ENCODE data around the gene ARHGDIA.

The ARHGDIA gene

GRCh38 chr17:81845881-81846742 lies 25.0 kb downstream of the ARHGDIA start:
- Histone ChIP-seq H3K27ac (no peak overlapping the region), H3K4me1 (peaks cover 2% of the 10 kb centered on the region), H3K9ac (no peak overlapping the region), H3K79me2 (no peaks in the 10 kb centered on the region), H2AFZ (no peak overlapping the region), H3K9me3 (ENCODE audit: control insufficient read depth, low read length) (no peaks in the 10 kb centered on the region), H3K4me2 (ENCODE audit: low read length) (no peak overlapping the region), H3K4me3 (ENCODE audit: low read depth, low read length) (no peak overlapping the region), H3K27me3 (ENCODE audit: control insufficient read depth, insufficient read depth, low read length) (no peaks in the 10 kb centered on the region), H3K36me3 (ENCODE audit: control insufficient read depth, insufficient read depth, low read length) (no peaks in the 10 kb centered on the region)
- TF ChIP-seq CTCF (IDR thresholded peaks at IDR 0.05): no peak

- TF ChIP-seq CTCF (IDR thresholded peaks at IDR 0.05): no peak
- no peaks in the 10 kb centered on the region for H3K9me3 ChIP-seq (ENCODE audit: control insufficient read depth, low read length)
- H3K9ac ChIP-seq: no peak overlapping the region
- H3K4me3 ChIP-seq (ENCODE audit: low read depth, low read length): no peak overlapping the region
- no peak overlapping the region for H3K27ac ChIP-seq
- no peak overlapping the region for H2AFZ ChIP-seq
- H3K36me3 ChIP-seq (ENCODE audit: control insufficient read depth, insufficient read depth, low read length): no peaks in the 10 kb centered on the region
- no peaks in the 10 kb centered on the region for H3K79me2 ChIP-seq
- H3K4me1 ChIP-seq: peaks cover 7% of the 10 kb centered on the region
- no peaks in the 10 kb centered on the region for H3K27me3 ChIP-seq (ENCODE audit: control insufficient read depth, insufficient read depth, low read length)
- H3K4me2 ChIP-seq (ENCODE audit: low read length): no peak overlapping the region
Observed at GRCh38 chr17:81845361-81845760, 25.8 kb downstream of the ARHGDIA start.

- Histone ChIP-seq H3K9ac (no peak overlapping the region), H3K4me1 (peaks cover 7% of the 10 kb centered on the region), H3K79me2 (no peaks in the 10 kb centered on the region), H3K27me3 (ENCODE audit: control insufficient read depth, insufficient read depth, low read length) (no peaks in the 10 kb centered on the region), H3K9me3 (ENCODE audit: control insufficient read depth, low read length) (no peaks in the 10 kb centered on the region), H2AFZ (no peak overlapping the region), H3K27ac (no peak overlapping the region), H3K4me2 (ENCODE audit: low read length) (no peak overlapping the region), H3K36me3 (ENCODE audit: control insufficient read depth, insufficient read depth, low read length) (no peaks in the 10 kb centered on the region), H3K4me3 (ENCODE audit: low read depth, low read length) (no peak overlapping the region)
- no peak for TF ChIP-seq CTCF (IDR thresholded peaks at IDR 0.05)
Observed at GRCh38 chr17:81844887-81845286, 26.2 kb downstream of the ARHGDIA start.

- no peak overlapping the region for H2AFZ ChIP-seq
- peaks cover 7% of the 10 kb centered on the region for H3K4me1 ChIP-seq
- H3K9me3 ChIP-seq (ENCODE audit: control insufficient read depth, low read length): no peaks in the 10 kb centered on the region
- no peaks in the 10 kb centered on the region for H3K27me3 ChIP-seq (ENCODE audit: control insufficient read depth, insufficient read depth, low read length)
- no peaks in the 10 kb centered on the region for H3K79me2 ChIP-seq
- H3K9ac ChIP-seq: no peak overlapping the region
- H3K4me2 ChIP-seq (ENCODE audit: low read length): no peak overlapping the region
- no peak overlapping the region for H3K27ac ChIP-seq
- H3K36me3 ChIP-seq (ENCODE audit: control insufficient read depth, insufficient read depth, low read length): no peaks in the 10 kb centered on the region
- no peak overlapping the region for H3K4me3 ChIP-seq (ENCODE audit: low read depth, low read length)
- TF ChIP-seq CTCF (IDR thresholded peaks at IDR 0.05): no peak
Observed at GRCh38 chr17:81844327-81844851, 26.7 kb downstream of the ARHGDIA start.

All from parathyroid adenoma (tissue), 2 donors.